Trophoblast cell (in vitro differentiated cells and primary cell): ENCODE data around the gene HGFAC.

Experiments used
- DNase-seq, 2 donors: peaks; one replicate each; pipeline ENCODE4 v3.0.0-alpha.2; 2016
- H2AFZ ChIP-seq: 2 replicates; pipeline ENCODE4 v1.6.1; 2013; ENCODE audit warnings: low read length, moderate library complexity, mild to moderate bottlenecking; ENCODE audit not compliant: insufficient read depth, poor library complexity
- H2AK5ac ChIP-seq: 2 replicates; pipeline ENCODE4 v1.6.1; 2013; ENCODE audit warnings: mild to moderate bottlenecking, low read length
- H2BK120ac ChIP-seq: 2 replicates; pipeline ENCODE4 v1.6.1; 2013; ENCODE audit warnings: low read length, mild to moderate bottlenecking, moderate library complexity; ENCODE audit not compliant: insufficient read depth, poor library complexity
- H2BK12ac ChIP-seq: 2 replicates; pipeline ENCODE4 v1.6.1; 2013; ENCODE audit warnings: mild to moderate bottlenecking, low read length, moderate library complexity
- H2BK5ac ChIP-seq: 2 replicates; pipeline ENCODE4 v1.6.1; 2013; ENCODE audit warnings: low read length, low read depth, moderate library complexity, mild to moderate bottlenecking; ENCODE audit not compliant: poor library complexity
- H3K14ac ChIP-seq: 2 replicates; pipeline ENCODE4 v1.6.1; 2013; ENCODE audit warnings: mild to moderate bottlenecking, low read length
- H3K18ac ChIP-seq: 2 replicates; pipeline ENCODE4 v1.6.1; 2013; ENCODE audit warnings: mild to moderate bottlenecking, low read length
- H3K23ac ChIP-seq: 2 replicates; pipeline ENCODE4 v1.6.1; 2013; ENCODE audit warnings: low read length
- H3K27ac ChIP-seq: 2 replicates; pipeline ENCODE4 v1.5.1; 2013; ENCODE audit warnings: low read depth, mild to moderate bottlenecking, inconsistent platforms, low read length, moderate library complexity
- H3K27me3 ChIP-seq: 2 replicates; pipeline ENCODE4 v1.6.1; 2013; ENCODE audit warnings: inconsistent platforms, mild to moderate bottlenecking, low read length, moderate library complexity; ENCODE audit not compliant: insufficient read depth
- H3K36me3 ChIP-seq, 2 experiments: 1 replicate in 1 of 2; 2 replicates in 1 of 2; pipeline ENCODE4 v1.6.1; 2013; ENCODE audit warnings: low read length in 2 of 2, mild to moderate bottlenecking in 2 of 2, moderate library complexity in 1 of 2; ENCODE audit not compliant: insufficient read depth in 2 of 2, control insufficient read depth in 1 of 2
- H3K4ac ChIP-seq: 2 replicates; pipeline ENCODE4 v1.6.1; 2013; ENCODE audit warnings: low read depth, mild to moderate bottlenecking, low read length, moderate library complexity
- H3K4me1 ChIP-seq, 2 experiments: 1 replicate in 1 of 2; 2 replicates in 1 of 2; pipeline ENCODE4 v1.6.1; 2013; ENCODE audit warnings: low read length in 2 of 2, mild to moderate bottlenecking in 2 of 2, moderate library complexity in 1 of 2; ENCODE audit not compliant: insufficient read depth in 2 of 2, control insufficient read depth in 1 of 2
- H3K4me2 ChIP-seq: 2 replicates; pipeline ENCODE4 v1.6.1; 2013; ENCODE audit warnings: inconsistent platforms, mild to moderate bottlenecking, low read length, moderate library complexity
- H3K4me3 ChIP-seq: 2 replicates; pipeline ENCODE4 v1.5.1; 2013; ENCODE audit warnings: mild to moderate bottlenecking, low read depth, low read length, inconsistent platforms
- H3K79me1 ChIP-seq: one replicate; pipeline ENCODE4 v1.6.1; 2013; ENCODE audit warnings: low read length
- H3K79me2 ChIP-seq: 2 replicates; pipeline ENCODE4 v1.6.1; 2013; ENCODE audit warnings: low read length, mild to moderate bottlenecking; ENCODE audit not compliant: control insufficient read depth, insufficient read depth, poor library complexity
- H3K9ac ChIP-seq: 2 replicates; pipeline ENCODE4 v1.6.1; 2013; ENCODE audit warnings: mild to moderate bottlenecking, low read length
- H3K9me3 ChIP-seq: 2 replicates; pipeline ENCODE4 v1.6.1; 2013; ENCODE audit warnings: low read depth, mild to moderate bottlenecking, control low read depth, inconsistent platforms, low read length; ENCODE audit not compliant: insufficient read depth
- H4K12ac ChIP-seq: 2 replicates; pipeline ENCODE4 v1.6.1; 2013; ENCODE audit warnings: low read depth, mild to moderate bottlenecking, low read length, moderate library complexity
- H4K8ac ChIP-seq: 2 replicates; pipeline ENCODE4 v1.6.1; 2013; ENCODE audit warnings: low read depth, mild to moderate bottlenecking, low read length, moderate library complexity
- H4K91ac ChIP-seq: one replicate; pipeline ENCODE4 v1.6.1; 2013; ENCODE audit warnings: low read depth, mild to moderate bottlenecking, low read length, moderate library complexity
- WGBS: extraction: QIAGEN DNeasy Blood & Tissue Kit; methylation state at CpG from one replicate; pipeline ENCODE4 v1.1.7; 2013; ENCODE audit warnings: missing lambda C conversion rate; ENCODE audit not compliant: insufficient read length, insufficient coverage; ENCODE audit errors: extremely low coverage; 5-methylcytosine and 5-hydroxymethylcytosine counted together

The HGFAC gene

GRCh38 chr4:3436048-3436797 lies 5.5 kb upstream of the HGFAC start:
- H3K79me2 ChIP-seq = no peaks in the 10 kb centered on the region
- H3K23ac ChIP-seq = no peak overlapping the region
- no peaks in the 10 kb centered on the region for H3K9me3 ChIP-seq
- peaks cover 5 to 7% of the 10 kb centered on the region in 2 experiments for H3K36me3 ChIP-seq
- H4K12ac ChIP-seq = no peak overlapping the region
- H2BK120ac ChIP-seq = peak overlapping the region; percentile 1
- H2AK5ac ChIP-seq = no peak overlapping the region
- WGBS = no CpG with 5 or more reads among the region's 22 CpGs
- no peak overlapping the region for H3K14ac ChIP-seq
- peak overlapping the region; percentile 45 for H4K91ac ChIP-seq
- no peak overlapping the region for H3K4me2 ChIP-seq
- no peaks in the 10 kb centered on the region for H3K27me3 ChIP-seq
- no peak overlapping the region for H2BK5ac ChIP-seq
- H3K18ac ChIP-seq = no peak overlapping the region
- no peaks in the 10 kb centered on the region for H3K4me1 ChIP-seq
- H2BK12ac ChIP-seq = no peak overlapping the region
- no peak overlapping the region for H3K4ac ChIP-seq
- H3K79me1 ChIP-seq = no peaks in the 10 kb centered on the region
- H3K27ac ChIP-seq = no peak overlapping the region
- no peak for DNase-seq
- no peak overlapping the region for H4K8ac ChIP-seq
- H3K9ac ChIP-seq = no peak overlapping the region
- H2AFZ ChIP-seq = no peak overlapping the region
- H3K4me3 ChIP-seq = no peak overlapping the region

GRCh38 chr4:3436798-3437581 lies 4.8 kb upstream of the HGFAC start:
- H3K27ac ChIP-seq = no peak overlapping the region
- no peak overlapping the region for H3K23ac ChIP-seq
- H3K27me3 ChIP-seq = no peaks in the 10 kb centered on the region
- peak overlapping the region; percentile 39 for H4K8ac ChIP-seq
- no peak overlapping the region for H3K18ac ChIP-seq
- H2AFZ ChIP-seq = no peak overlapping the region
- no peaks in the 10 kb centered on the region for H3K9me3 ChIP-seq
- H3K4me3 ChIP-seq = no peak overlapping the region
- no peak overlapping the region for H2AK5ac ChIP-seq
- no peaks in the 10 kb centered on the region for H3K79me1 ChIP-seq
- no peak overlapping the region for H3K4me2 ChIP-seq
- no peak overlapping the region for H3K14ac ChIP-seq
- DNase-seq = peak in 1 of 2 donors; percentile 20
- WGBS = no CpG with 5 or more reads among the region's 19 CpGs
- no peak overlapping the region for H3K4ac ChIP-seq
- H2BK5ac ChIP-seq = no peak overlapping the region
- H4K91ac ChIP-seq = peak overlapping the region; percentile 45
- no peaks in the 10 kb centered on the region for H3K4me1 ChIP-seq
- peak overlapping the region; percentile 1 for H2BK120ac ChIP-seq
- no peak overlapping the region for H2BK12ac ChIP-seq
- no peak overlapping the region for H3K9ac ChIP-seq
- no peaks in the 10 kb centered on the region for H3K79me2 ChIP-seq
- no peak overlapping the region for H4K12ac ChIP-seq
- no peaks in the 10 kb centered on the region for H3K36me3 ChIP-seq

GRCh38 chr4:3437582-3437936 lies 4.2 kb upstream of the HGFAC start:
- peak in 1 of 2 donors; percentile 15 for DNase-seq
- Histone ChIP-seq H3K27me3 (no peaks in the 10 kb centered on the region), H4K8ac (no peak overlapping the region), H2BK12ac (no peak overlapping the region), H3K9me3 (no peaks in the 10 kb centered on the region), H4K91ac (no peak overlapping the region), H3K18ac (no peak overlapping the region), H4K12ac (no peak overlapping the region), H2BK120ac (no peak overlapping the region), H2AK5ac (no peak overlapping the region), H3K4ac (no peak overlapping the region), H3K14ac (no peak overlapping the region), H3K79me1 (no peaks in the 10 kb centered on the region), H3K4me2 (no peak overlapping the region), H3K27ac (no peak overlapping the region), H3K79me2 (no peaks in the 10 kb centered on the region), H3K4me1 (no peaks in the 10 kb centered on the region), H3K23ac (no peak overlapping the region), H2BK5ac (no peak overlapping the region), H3K4me3 (no peak overlapping the region), H3K9ac (no peak overlapping the region), H2AFZ (no peak overlapping the region), H3K36me3 (no peaks in the 10 kb centered on the region)
- WGBS = no CpG with 5 or more reads among the region's 9 CpGs

GRCh38 chr4:3437998-3438846 lies 3.5 kb upstream of the HGFAC start:
- no peak overlapping the region for H2AFZ ChIP-seq
- no peak overlapping the region for H2AK5ac ChIP-seq
- H3K4ac ChIP-seq = no peak overlapping the region
- H4K91ac ChIP-seq = no peak overlapping the region
- no peaks in the 10 kb centered on the region for H3K27me3 ChIP-seq
- no peaks in the 10 kb centered on the region for H3K36me3 ChIP-seq
- no peak overlapping the region for H4K8ac ChIP-seq
- no peak overlapping the region for H3K14ac ChIP-seq
- H3K4me3 ChIP-seq = no peak overlapping the region
- no peak overlapping the region for H2BK12ac ChIP-seq
- DNase-seq = no peak
- no peaks in the 10 kb centered on the region for H3K79me1 ChIP-seq
- no peak overlapping the region for H3K27ac ChIP-seq
- H2BK120ac ChIP-seq = no peak overlapping the region
- no peaks in the 10 kb centered on the region for H3K4me1 ChIP-seq
- H3K9ac ChIP-seq = no peak overlapping the region
- no peak overlapping the region for H3K4me2 ChIP-seq
- no peak overlapping the region for H4K12ac ChIP-seq
- H2BK5ac ChIP-seq = no peak overlapping the region
- H3K18ac ChIP-seq = no peak overlapping the region
- H3K9me3 ChIP-seq = no peaks in the 10 kb centered on the region
- WGBS = no CpG with 5 or more reads among the region's 28 CpGs
- no peak overlapping the region for H3K23ac ChIP-seq
- H3K79me2 ChIP-seq = no peaks in the 10 kb centered on the region
